HG02678 (cell line): ENCODE results near the gene PTPRJ.
A peak's percentile ranks its signal among the peaks of the same experiment; 100 is the strongest.
"Not testable (repeated sequence)": the region's sequence is repeated elsewhere in the genome, so short reads cannot be mapped to it uniquely, and the experiment has no call there.

Experiments
- ATAC-seq: cut with Tn5 transposase; IDR thresholded peaks from one replicate; pipeline ENCODE4 v1.9.1; 2021; ENCODE audit warnings: mild to moderate bottlenecking, moderate library complexity; ENCODE audit not compliant: unreplicated experiment

The PTPRJ gene

GRCh38 chr11:48014917-48015316 lies 34.6 kb downstream of the PTPRJ start:
- ATAC-seq, result no peak

- no peak for ATAC-seq
Measured at GRCh38 chr11:48017105-48017830, 36.9 kb downstream of the PTPRJ start.

DNA sequence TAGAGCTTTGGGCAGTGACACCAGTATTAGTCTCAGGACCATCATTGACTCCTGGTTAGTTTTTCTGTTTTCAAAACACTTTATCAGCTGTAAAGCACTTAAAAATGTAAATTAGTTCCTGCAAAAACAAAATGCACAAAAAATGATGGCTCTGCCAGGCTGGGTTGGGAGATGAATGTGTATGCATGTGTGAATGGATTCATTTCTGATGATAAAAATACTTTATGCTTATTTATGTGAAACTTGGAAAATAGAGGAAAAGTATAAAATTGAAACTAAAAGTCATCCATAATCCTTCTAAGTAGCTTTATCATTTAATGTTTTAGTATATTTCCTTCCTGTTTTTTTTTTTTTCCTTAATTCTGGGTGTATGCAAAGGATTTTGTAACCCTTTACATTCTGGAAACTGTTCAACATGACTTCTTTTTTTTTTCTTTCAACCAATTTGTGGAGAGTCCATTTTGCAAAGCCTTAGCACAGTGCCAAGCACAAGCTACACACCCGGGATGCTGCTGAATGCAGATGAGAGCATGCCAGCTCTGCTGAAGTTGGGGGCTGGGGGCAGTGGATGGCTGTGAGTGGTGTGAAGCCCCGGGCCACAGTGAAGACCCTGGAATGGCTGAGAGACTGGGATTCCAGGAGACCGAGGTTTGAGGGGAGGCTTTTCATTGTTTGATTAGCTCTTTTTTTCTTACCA lies 37.6 kb downstream of the PTPRJ start:
- no peak for ATAC-seq

GRCh38 chr11:48018528-48019216 lies 38.3 kb downstream of the PTPRJ start:
- no peak for ATAC-seq

DNA sequence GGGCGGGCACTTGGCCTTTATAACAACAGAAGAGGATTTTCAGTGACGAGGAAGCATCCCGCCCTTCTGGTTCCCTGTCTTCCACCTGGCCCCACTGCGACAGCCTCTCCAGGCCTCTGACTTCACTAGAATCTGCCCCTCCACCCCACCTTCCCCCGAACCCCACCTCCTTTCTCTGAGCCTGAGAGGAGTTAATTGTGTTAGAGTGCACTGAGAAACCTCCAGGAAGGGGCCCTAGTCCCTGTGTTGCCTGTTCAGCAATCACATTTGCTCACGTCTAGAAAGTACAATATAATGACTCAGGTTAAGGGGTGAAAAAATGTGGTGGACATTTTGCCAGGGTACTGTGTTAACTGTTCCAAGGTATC lies 38.8 kb downstream of the PTPRJ start:
- no peak for ATAC-seq

- ATAC-seq, result no peak
Measured at GRCh38 chr11:48019595-48019994, 39.2 kb downstream of the PTPRJ start.

DNA sequence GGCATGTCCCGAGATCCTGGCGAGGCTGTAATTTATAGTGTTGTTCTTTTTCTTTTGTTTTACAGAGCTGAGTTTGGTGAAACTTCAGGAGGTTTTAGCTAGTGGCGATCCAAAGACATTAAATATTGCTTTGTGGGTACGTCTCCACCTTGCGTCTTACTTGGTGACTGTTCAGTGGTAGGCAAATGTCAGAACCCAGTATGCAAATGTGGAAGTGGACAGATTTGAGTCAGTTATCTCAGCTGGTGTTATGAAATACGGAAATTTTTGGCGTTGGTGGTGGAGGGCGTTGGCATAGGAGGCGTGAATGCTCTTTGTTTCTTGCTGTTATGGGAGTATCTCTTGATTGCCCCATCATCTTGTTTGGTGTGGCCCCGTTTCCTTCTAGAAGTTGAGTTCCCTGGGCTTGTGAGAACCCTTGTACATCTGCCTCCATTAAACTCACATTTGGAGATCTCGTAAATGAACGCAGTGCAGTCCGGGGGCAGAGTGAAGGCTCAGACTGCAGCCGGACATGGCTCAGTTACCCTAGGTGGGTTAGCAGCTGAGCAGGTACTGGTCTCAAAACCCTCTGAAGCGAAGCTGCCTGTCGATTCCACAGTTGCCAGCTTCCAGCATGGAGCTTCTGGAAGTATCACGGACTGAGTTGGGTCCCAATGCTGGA lies 39.9 kb downstream of the PTPRJ start:
- ATAC-seq, result peak; percentile 81

DNA sequence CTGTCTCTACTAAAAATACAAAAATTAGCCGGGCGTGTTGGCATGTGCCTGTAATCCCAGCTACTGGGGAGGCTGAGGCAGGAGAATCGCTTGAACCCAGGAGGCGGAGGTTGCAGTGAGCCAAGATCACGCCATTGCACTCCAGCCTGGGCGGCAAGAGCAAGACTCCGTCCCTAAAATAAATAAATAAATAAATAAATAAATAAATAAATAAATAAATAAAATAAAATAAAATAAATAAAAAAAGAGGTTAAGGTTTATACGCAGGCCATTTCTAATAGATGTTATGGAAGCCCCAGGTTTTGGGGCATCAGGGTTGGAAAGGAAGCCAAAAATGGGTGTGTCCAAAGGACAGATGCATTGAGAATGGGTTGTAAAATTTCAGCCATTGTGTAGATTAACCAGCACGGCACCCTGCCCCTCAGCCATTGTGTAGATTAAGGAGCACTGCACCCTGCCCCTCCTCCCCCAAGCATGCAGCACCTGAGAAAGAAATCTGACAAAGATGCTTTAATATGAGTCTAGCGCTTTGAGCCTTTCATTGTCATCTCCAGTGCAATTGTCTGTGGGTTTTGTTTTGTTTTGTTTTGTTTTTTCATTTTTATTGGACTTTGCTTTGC lies 41.0 kb downstream of the PTPRJ start:
- not testable (repeated sequence) for ATAC-seq

- ATAC-seq, result no peak
Measured at GRCh38 chr11:48022445-48022844, 42.1 kb downstream of the PTPRJ start.

- not testable (repeated sequence) for ATAC-seq
Measured at GRCh38 chr11:48023608-48024007, 43.2 kb downstream of the PTPRJ start.

- ATAC-seq, result no peak
Measured at GRCh38 chr11:48024635-48025071, 44.3 kb downstream of the PTPRJ start.

DNA sequence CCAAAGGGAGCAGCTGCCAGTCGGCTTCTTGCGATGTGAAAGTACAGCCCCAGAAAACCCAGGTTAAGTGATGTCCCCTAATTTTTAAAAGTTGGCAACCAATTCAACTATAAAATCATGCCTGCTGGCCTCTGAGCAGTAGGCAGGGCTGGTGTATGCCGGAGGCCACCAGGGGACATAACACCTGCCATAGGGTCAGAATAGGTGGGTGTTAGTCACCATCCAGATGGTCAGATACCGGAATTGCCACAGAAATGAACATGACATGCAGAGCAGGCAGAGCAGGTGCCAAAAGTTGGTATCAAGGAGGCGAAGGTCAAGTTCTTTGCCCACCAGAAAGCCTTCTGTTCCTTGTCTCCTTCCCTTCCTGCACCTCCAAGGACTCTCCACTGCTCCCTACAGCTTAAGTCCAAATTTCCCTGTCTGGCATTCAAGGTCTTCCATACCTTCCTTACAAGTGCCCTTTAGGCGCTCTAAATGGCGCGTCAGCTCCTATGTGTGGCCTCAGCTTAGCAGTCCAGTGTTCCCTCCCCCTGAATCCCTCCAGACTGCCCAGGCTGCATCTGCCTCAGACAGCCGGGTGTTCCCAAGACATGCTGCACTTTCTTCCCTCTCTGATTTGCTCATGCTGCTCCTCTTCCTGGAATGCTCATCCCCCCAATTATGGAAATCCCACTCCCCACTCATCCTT lies 45.1 kb downstream of the PTPRJ start:
- ATAC-seq, result no peak

GRCh38 chr11:48025984-48026340 lies 45.6 kb downstream of the PTPRJ start:
- ATAC-seq, result no peak

GRCh38 chr11:48028914-48029680 lies 48.7 kb downstream of the PTPRJ start:
- ATAC-seq, result no peak

- ATAC-seq, result no peak
Measured at GRCh38 chr11:48029681-48030290, 49.4 kb downstream of the PTPRJ start.

- ATAC-seq, result peak; percentile 48
Measured at GRCh38 chr11:48031602-48032001, 51.2 kb downstream of the PTPRJ start.

DNA sequence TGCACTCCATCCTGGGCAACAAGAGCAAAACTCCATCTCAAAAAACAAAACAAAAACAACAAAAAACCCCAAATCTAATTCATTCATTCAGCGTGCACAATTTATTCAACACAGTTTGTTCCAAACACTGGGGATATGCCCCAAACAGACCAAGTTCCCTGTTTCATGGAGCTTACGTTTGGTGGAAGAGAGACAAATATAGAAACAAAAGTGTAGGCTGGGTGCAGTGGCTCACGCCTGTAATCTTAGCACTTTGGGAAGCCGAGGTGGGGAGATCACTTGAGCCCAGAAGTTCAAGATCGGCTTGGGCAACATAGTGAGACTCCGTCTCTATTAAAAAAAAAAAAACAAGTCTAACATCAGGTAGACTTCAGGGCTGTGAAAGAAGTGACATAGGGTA lies 52.4 kb downstream of the PTPRJ start:
- no peak for ATAC-seq

- no peak for ATAC-seq
Measured at GRCh38 chr11:48033918-48034341, 53.6 kb downstream of the PTPRJ start.
